ENCODE data around the gene CTNNBIP1. TPM values are rescaled to one million over a fixed set of nuclear protein-coding genes. Genes with fewer than 3 reads are reported as not detected.
"Not testable (repeated sequence)": the region's sequence is repeated elsewhere in the genome, so short reads cannot be mapped to it uniquely, and the experiment has no call there.

Gene CTNNBIP1
- total RNA-seq, 1 donor from 2014 or later: 35.0 TPM

- peaks cover 62% of the 10 kb centered on the region for H3K36me3 ChIP-seq
Observed at GRCh38 chr1:9929431-9930385, 19.6 kb upstream of the CTNNBIP1 start.

GRCh38 chr1:9927259-9927658, 17.2 kb upstream of the CTNNBIP1 start:
- Histone ChIP-seq H3K4me3 (no peak overlapping the region), H3K4me1 (no peaks in the 10 kb centered on the region), H3K9me3 (no peaks in the 10 kb centered on the region), H3K36me3 (peaks cover 39% of the 10 kb centered on the region), H3K27me3 (ENCODE audit: low read depth) (no peaks in the 10 kb centered on the region), H3K27ac (no peak overlapping the region)
- no peak for TF ChIP-seq CTCF (IDR thresholded peaks at IDR 0.05)
- ATAC-seq (no peak), DNase-seq (no peak)
- intact Hi-C loops (cut with DNase I): no loop called here

More at GRCh38 chr1:9929431-9930385, 19.6 kb upstream of the CTNNBIP1 start:
- no peak overlapping the region for H3K4me3 ChIP-seq
- no peaks in the 10 kb centered on the region for H3K4me1 ChIP-seq
- no peaks in the 10 kb centered on the region for H3K9me3 ChIP-seq
- DNase-seq (no peak), ATAC-seq (no peak)
- TF ChIP-seq CTCF (IDR thresholded peaks at IDR 0.05): no peak
- no peaks in the 10 kb centered on the region for H3K27me3 ChIP-seq (ENCODE audit: low read depth)
- intact Hi-C loops (cut with DNase I): no loop called here
- no peak overlapping the region for H3K27ac ChIP-seq

- ATAC-seq (peak; percentile 37 to 56), DNase-seq (no peak)
- no peaks in the 10 kb centered on the region for H3K27me3 ChIP-seq (ENCODE audit: low read depth)
- H3K9me3 ChIP-seq: no peaks in the 10 kb centered on the region
- intact Hi-C loops (cut with DNase I): no loop called here
- H3K4me1 ChIP-seq: no peaks in the 10 kb centered on the region
- H3K36me3 ChIP-seq: no peaks in the 10 kb centered on the region
- no peak overlapping the region for H3K27ac ChIP-seq
- no peak overlapping the region for H3K4me3 ChIP-seq
- TF ChIP-seq CTCF (IDR thresholded peaks at IDR 0.05): no peak
Observed at GRCh38 chr1:9922342-9922741, 12.3 kb upstream of the CTNNBIP1 start.

GRCh38 chr1:9920606-9921005, 10.5 kb upstream of the CTNNBIP1 start:
- Histone ChIP-seq H3K27me3 (ENCODE audit: low read depth) (no peaks in the 10 kb centered on the region), H3K27ac (no peak overlapping the region), H3K4me1 (no peaks in the 10 kb centered on the region), H3K4me3 (no peak overlapping the region), H3K9me3 (no peaks in the 10 kb centered on the region), H3K36me3 (no peaks in the 10 kb centered on the region)
- intact Hi-C loops (cut with DNase I): no loop called here
- no peak for TF ChIP-seq CTCF (IDR thresholded peaks at IDR 0.05)
- DNase-seq (no peak), ATAC-seq (no peak)

- ATAC-seq: no peak
- Histone ChIP-seq H3K4me1 (no peaks in the 10 kb centered on the region), H3K36me3 (no peaks in the 10 kb centered on the region), H3K27me3 (ENCODE audit: low read depth) (no peaks in the 10 kb centered on the region), H3K27ac (no peak overlapping the region), H3K4me3 (no peak overlapping the region), H3K9me3 (no peaks in the 10 kb centered on the region)
- no peak for TF ChIP-seq CTCF (IDR thresholded peaks at IDR 0.05)
- intact Hi-C loops (cut with DNase I): no loop called here
- DNase-seq: no peak
Observed at GRCh38 chr1:9917901-9918300, 7.8 kb upstream of the CTNNBIP1 start.

- intact Hi-C loops (cut with DNase I); H3K36me3 ChIP-seq; H3K4me3 ChIP-seq; DNase-seq; H3K4me1 ChIP-seq; ATAC-seq; H3K9me3 ChIP-seq; H3K27ac ChIP-seq; H3K27me3 ChIP-seq (ENCODE audit: low read depth): not testable (repeated sequence)
Observed at GRCh38 chr1:9917495-9917894, 7.4 kb upstream of the CTNNBIP1 start.
